CD4-positive, alpha-beta T cell treated with Interleukin-15 for 4 hours (primary cell): ENCODE results near the gene RASA3.

ENCODE experiments used
- DNase-seq: peaks from one replicate; pipeline ENCODE4 v3.0.0-alpha.2; 2020; ENCODE audit warnings: low spot score

Gene RASA3

DNA sequence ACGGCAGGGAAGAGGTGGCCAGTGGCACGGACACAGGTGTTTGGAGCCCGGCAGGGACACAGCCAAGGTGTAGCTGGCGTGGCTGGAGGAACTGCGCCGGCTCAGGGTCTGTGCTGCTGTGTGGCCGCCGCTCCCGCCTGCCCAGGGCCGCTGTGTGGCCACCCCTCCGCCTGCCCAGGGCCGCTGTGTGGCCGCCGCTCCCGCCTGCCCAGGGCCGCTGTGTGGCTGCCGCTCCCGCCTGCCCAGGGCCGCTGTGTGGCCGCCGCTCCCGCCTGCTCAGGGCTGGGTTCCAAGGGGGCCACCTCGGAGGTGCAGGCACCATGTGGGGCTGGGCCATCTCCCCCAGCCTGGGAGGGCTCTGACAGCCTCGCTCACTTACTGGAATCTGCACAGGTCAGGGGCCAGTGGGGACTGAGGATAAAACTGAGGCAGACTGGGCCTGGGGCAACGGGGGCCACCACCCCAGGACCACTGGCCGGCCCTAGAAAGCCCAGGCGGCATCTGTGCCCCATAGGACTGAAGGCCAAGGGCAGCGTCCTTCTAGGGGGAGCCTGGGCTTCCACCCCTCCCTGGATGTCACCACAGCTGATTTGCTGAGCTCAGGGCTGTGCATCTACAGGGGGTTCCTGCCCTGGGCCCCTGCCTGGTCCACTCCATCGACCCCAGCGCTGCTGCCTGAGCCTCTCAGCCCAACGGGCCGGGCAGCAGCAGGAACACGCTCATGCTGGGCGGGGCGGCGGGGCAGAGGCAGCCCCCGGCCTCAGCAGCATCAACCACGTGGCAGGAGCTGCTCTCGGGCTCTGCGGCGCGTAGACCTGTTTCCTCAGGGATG, 180.1 kb downstream of the RASA3 start:
- no peak for DNase-seq

DNA sequence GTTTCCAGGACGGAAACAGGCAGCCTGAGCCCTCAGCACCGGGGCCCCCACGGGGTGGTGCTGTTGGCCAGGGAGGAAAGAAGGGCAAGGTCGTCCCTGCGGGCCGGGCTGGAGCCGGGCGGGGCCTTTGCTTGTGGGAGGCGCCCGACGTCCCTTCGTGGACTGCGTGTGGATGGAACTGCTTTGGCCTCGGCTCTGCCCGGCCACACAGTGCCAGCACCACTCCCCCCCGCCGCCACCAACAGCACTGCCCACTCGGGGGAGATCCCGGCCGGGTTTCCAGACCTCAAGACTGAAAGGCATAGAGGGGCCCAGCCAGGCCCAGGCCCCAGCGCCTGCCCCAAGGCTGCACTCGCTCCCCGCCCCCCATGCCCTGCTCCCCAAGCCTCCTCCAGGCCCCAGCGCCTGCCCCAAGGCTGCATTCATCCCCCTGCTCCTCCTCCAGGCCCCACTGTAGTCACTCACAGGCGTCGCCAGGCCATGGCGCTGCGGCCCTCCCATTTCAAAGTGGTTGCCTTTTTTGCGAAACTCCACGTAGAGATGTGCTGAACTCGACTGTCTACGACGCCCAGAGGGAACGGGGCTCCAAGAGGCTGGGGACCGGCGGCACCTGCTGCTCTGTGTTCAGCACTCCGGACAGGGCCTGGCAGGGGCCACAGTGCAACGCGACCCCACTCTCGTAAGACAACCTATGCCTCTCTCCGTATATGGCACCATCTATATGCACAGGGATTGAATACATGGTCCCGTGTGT, 181.0 kb downstream of the RASA3 start:
- DNase-seq, result peak; percentile 34

DNA sequence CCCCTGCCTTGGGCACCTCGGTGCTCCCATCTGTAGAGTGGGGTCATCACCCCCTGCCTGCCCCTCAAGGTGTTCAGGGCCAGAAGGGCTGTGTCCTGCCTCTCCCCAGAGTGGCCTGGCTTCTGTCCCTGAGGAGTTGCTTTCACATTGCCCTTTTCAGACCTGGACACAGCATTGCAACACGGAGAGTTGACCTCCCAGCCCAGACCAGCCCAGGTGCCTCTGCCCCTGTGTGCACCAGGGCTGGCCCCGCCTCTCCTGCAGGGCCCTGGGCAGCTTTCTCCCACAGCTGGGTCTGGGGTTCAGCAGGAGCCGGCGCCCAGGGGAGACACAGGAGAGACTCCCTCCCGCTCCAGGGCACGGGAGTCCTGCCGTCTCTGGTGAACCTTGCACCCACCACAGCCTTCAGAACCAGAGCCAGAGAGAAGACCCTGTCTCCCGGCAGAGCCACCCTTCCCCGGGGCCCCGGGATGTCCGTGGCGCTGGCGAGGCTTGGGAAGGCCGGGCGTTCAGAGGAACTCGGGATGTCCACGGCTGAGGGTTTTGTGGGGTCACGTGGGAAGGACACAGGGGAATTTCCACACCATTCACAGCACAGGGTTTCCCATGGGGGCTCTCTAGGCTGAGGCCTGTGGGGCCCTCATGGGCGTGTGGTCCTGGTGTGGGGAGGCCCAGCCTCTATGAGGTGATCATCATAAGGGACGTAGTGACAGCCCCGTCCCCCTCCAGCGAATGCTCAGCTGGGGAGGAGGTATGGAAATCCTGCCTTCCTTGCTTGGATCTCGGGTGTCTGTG, 181.8 kb downstream of the RASA3 start:
- no peak for DNase-seq

DNA sequence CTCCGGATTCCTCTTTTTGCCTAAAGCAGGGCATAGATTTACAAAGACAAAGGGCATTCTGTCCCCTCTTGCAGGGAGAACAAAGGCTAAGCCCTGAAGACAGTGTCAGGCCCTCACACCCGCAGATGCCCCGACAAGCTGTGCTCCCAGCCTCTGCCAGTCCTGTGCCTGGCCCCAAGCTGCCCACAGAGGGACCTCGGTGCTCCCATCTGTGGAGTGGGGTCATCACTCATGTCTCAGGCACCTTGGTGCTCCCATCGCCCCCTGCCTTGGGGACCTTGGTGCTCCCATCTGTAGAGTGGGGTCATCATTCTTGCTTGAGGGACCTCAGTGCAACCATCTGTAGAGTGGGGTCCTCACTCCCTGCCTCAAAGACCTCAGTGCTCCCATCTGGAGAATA, 182.9 kb downstream of the RASA3 start:
- DNase-seq, result no peak

DNA sequence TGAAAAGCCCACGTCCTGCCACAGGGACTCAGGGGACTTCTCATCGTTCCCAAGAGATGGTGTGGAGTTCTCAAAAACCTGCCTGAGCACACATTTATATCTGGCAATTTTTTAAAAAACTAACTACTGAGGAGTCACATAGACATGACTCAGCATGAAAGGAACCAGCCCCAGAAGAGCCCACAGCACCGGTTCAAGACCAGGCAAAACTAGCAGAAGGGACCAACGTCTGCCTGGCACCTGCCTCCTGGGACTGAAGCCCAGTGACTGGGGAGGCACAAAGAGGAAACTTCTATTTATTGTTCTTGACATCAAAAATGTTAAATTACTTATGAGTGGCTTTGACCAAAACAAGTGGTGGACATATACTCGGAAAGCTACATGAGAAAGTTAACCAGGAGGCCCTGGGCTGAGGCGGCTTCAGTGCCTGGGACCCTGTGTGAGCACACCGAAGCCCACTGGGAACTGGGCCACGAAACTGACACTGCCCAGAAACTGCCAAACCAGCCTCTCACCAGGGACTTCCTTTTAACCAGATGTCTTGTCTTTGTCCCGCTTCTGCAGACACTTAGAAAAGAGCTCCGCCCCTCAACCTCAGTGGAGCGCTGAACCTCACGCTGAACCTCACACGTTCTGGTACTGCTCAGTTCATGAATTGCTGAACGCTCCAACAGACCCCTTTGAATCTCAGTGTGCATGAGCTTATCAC, 184.2 kb downstream of the RASA3 start:
- DNase-seq, result no peak

DNA sequence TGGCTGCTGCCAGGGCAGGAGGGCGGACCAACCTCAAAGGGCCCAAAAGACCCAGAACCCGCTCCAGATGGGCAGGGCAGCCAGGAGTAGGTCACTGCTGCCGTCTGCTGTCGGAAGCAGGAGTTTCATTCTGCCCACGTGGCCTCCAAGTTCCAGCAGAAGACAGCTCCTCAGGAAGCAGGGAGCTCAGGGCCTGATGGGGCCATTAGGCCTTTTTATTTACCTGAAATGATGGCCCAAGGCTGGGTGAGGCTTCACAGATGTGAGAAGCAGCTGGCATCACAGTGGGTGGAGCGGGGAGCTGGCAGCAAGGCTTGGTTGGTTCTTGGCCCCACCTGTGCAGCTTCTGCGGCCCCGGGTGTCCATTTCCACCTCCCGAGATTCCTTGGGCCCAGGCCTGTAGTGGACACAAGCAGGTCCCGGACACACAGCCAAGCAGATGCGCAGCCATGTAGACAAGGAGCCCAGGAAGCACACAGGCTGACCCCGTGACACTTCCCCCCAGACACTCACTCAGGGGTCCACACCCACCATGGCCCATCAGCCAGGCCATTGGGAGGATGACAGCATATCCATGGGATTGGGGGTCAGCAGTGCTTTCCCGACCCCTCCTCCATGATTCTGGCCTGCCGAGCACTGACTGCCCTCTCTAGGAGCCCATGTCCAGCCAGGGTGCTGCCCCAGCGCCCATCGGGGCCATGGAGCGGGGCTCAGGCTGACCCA, 185.0 kb downstream of the RASA3 start:
- DNase-seq, result no peak

DNA sequence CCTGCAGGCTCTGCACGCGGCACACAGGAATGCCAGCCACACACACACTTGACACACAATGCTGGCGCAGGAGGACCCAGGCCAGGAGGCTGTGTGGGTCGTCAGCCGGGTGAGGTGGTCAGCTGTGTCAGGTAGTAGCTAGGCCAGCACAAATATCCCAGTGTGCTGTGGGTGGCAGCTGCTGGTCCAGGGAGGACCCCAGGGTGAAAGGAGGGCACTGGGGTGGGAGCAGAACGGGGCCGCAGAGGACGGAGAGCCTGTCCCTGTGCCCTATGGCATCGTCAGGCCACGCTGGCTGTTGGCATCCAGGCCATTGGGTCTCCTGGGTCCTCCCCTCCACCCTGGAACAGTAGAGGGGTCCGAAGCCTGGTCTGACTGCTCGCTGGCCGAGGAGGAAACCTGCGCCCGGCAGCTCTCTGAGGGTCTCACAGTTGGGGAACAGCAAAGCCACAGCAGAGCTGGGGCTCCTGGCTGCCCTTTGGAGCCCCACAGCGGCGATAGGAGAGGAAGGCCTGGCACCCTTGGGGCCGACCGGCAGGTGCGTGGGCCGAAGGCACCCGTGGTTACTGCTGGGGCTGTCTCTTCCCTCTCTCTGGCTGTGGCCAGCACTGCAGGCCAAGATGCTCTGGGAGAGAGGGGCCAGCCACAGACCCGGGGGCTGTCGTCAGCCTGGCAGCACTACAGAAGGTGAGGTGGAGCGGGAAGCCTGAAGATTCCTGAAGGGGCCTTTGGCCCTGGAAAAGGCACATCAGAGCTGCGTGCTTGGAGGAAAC, 185.8 kb downstream of the RASA3 start:
- no peak for DNase-seq

DNA sequence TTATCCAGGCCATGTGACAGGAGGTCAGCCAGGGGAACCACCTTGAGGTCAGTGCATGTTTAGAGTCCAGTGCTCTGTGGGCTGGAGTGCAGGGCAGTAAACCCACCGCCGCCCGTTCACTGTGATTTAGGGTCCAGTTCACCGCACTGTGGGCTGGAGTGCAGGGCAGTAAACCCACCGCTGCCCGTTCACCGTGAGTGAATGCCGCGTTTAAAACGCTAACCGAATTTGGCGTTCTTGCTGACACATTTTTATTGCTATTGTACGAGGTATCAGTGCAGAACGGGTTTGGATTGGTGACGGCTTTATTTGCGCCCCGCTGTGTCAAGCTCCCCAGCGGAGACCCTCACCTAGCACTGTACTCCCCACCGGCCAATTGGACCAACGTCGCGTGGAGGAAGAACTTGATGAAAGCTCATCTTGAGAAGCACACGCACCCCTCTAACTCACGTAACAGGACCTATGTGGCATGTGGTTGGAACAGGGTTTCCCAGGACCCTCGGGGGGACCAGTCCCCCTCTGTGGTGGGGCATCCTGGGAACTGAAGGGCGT, 186.5 kb downstream of the RASA3 start:
- no peak for DNase-seq

DNA sequence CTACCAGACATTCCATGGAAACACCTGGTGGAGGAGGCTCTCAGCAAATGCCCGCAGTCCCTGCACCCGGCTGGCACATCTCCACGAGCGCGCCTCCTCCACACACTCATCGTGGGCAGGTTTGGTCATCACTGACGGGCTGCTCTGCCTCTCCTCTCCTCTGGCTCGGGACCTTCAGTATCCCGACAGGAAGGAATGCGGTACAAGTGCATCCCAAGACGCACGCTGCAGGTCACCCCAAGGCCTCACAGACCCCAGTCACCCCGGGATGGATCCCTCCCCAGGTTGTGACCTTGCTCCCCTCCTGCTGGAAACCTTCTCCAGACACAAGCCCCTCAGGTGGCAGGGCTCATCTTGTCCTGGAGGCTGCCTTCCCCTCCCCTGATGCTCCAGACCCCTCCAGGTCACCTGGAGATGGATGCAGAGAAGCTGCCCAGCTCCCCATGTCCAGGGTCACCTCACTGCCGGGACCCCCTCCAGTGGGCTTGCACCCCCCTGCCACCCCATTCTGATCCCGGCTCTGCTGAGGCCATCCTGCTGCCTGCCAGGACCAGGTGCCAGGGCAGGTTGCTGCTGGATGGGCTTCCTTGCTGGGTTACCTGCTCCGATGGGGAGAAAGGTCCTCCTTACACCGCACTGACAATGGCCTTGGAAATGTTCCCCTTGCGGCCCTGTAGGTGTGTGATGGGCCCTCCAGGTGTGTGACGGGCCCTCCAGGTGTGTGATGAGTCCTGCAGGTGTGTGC, 188.4 kb downstream of the RASA3 start:
- DNase-seq, result no peak

DNA sequence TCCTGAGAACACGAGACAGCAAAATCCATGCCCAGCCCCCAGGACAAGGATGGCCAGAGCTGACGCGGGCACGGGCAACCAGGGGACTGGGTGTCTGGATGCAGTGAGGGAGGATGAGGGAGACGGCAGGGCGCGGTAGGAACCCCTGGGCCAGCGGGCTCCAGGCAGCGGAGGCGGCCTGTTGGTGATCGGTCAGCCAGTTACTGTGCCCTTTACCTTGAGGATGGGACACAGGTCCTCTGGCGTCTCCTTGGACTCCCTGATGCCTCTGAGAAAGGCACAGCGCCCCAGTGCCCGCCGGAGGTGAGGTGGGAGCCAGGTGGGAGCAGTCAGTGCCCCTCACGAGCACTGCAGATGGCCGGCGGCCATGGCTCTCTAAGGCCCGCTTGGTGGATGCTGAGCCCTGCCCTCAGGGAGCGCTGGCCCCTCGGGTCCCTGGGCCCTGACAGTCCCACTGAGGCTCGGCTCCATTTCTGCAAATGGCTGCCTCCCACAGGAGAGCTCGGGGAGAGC, 189.8 kb downstream of the RASA3 start:
- DNase-seq, result no peak

DNA sequence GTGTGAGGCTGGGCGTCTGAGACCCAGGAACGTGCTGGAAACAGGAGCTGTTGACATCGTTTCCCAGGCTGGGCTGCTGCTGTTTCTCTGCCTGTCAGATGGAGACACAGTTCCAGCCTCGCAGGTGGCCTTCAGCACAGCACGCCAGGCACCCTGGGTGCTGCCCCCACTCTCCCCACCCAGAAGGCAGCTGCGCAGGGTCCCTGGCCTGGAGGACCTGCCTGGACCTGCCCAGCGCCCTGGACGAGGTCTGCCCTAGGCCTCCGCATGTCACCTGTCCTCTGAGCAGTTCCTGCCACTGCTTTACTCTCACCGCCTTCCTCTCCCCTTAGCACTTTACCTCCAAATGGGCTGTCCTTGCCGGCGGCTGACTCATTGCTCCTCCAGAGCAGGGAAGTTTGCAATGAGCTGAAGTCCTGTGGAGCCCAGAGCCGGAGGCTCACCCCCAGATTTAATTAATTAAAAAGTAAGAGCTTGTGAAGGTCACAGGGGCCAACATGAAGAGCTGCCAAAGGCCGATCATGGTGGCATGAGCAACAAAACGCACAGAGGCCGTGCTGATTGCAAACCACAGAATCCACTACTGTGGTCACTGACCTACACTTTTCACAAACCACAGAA, 190.7 kb downstream of the RASA3 start:
- no peak for DNase-seq

DNA sequence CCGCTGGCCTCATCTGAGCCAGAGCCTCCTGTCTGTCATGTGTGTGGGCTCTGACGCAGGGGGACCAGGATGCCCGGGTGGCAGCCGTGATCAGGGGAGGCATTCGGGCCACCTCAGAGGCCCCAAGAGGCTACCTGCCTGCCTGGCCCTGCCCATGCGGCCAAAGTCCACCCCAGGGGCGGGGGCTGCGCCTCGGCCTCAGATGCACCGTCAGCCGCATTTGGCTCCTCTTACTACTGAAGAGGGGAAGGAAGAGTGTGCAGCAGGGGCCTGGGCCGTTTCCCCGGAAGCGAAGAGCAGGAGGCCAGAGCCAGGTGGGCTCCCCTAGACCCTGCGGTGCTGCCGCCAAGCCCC, 192.5 kb downstream of the RASA3 start:
- DNase-seq, result no peak

DNA sequence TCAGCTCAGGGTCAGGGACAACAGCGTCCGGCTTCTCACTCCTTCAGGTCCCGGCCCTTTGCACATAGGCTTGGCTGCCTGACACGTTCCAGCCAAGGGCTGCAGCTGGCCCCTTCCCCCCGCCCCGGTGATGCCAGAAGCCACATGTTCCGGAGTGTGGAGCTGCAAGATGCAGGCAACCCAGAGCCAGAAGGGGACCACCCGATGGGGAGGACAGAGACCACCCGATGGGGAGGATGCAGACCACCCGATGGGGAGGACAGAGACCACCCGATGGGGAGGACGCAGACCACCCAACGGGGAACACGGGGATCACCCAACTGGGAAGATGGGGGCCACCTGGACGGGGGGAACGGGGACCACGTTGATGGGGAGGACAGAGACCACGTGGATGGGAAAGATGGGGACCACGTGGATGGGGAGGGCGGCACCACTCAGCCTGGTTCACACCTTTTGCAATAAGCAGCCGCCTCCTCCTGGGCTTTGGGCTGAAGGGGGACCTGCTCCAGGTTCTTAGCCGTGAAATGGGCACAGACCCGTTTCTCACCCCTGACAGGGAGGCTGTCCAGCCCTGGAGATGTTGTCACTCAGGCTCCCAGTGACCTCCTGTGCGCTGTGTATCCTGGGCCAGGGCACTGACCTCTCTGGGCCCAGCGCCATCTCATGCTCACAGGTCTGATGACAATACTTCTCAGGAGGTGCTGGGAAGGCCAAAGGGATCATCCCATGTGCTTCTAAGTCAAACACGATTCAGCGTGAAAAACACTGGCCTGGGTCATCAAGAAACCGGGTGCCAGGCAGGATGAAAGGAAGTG, 193.1 kb downstream of the RASA3 start:
- DNase-seq, result no peak

DNA sequence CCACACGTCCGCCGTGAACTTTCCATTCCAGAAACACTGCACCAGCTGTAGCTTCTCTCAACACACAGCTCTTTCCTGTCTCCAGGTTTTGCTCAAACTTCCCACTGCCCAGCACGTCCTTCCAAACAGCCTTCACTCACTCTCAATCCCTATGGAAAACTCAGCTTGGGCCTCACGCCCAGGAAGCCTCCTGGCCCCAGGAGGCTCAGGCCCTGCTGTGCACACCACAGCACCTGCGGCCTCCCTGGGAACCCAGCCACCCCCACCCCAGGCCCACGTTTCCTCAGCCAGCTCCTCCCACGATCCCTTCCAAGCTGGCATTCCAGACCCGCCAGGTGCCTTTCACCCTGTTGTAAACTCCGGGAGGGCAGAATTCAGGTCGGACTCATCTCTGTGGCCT, 193.7 kb downstream of the RASA3 start:
- DNase-seq, result no peak

DNA sequence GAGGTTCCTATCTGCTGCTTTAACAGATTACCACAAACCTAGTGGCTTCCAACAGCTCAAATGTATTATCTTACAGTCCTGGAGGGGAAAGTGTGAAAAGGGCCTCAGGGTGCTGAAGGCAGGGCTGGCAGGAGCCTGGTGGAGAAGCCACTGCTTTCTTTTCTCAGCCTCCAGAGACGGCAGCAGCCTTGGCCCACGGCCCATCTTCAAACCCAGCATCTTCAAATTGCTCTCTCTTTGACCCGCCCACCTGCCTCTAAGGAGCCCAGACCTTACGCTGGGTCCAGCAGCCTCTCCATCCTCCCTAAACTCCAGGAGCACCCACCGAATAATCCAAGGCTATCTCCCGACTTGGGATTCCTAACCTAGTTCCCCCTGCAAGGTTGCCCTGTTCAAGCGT, 194.2 kb downstream of the RASA3 start:
- DNase-seq, result no peak

DNA sequence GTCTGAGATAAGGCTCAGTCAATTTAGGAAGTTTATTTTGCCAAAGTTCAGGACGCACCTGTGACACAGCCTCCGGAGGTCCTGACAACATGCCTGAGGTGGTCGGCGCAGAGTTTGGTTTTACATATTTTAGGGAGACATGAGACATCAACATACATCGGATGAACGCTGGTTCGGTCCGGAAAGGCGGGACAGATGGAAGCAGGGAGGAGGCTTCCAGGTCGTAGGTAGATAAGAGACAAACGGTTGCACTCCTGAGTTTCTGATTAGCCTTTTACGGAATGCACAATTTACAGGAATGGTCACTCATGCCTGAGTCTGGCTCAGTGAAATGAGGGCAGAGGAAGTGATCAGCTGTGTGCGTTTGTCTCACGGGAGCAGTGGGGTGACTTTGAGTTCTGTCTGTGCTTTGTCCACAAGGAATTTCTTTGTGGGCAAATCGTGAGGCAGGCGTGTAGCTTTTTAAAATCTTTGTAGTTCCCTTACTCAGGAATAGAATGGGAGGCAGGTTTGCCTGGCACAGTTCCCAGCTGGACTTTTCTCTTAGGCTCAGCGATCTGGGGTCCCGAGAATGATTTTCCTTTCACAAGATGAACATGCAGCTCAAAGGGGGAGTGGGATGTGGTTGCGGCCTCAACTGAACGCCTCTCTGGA, 194.8 kb downstream of the RASA3 start:
- DNase-seq, result no peak

DNA sequence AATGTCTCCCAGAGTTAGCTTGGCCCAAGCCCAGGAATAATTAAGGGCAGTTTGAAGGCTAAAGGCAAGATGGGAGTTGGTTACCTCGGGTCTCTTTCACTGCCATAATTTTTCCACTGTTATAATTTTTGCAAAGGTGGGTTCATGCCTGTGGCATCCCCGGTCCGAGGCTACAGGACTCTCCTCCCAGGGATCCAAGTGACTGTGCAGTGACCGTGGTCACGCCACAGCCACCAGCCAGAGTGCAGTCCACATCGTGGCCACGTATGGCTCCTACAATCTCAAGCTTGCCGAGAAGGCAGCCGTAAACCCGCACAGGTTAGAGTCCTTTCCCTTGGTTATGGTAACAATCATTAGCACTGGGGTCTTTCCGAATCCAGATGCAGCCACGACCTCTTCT, 195.3 kb downstream of the RASA3 start:
- DNase-seq, result no peak
